ENCODE data around the gene NRARP. TPM values are rescaled to one million over a fixed set of nuclear protein-coding genes. Genes with fewer than 3 reads are reported as not detected.
"Not testable (repeated sequence)": the region's sequence is repeated elsewhere in the genome, so short reads cannot be mapped to it uniquely, and the experiment has no call there.

The NRARP gene
- total RNA-seq, 6 donors from 2014 or later, result 3.1 to 26.9 (median 9.5) TPM

- TF ChIP-seq POLR2A (IDR thresholded peaks at IDR 0.05) (no peak), POLR2AphosphoS5 (IDR thresholded peaks at IDR 0.05) (no peak), EP300 (IDR thresholded peaks at IDR 0.05) (no peak)
- TF ChIP-seq, protein P1, sequence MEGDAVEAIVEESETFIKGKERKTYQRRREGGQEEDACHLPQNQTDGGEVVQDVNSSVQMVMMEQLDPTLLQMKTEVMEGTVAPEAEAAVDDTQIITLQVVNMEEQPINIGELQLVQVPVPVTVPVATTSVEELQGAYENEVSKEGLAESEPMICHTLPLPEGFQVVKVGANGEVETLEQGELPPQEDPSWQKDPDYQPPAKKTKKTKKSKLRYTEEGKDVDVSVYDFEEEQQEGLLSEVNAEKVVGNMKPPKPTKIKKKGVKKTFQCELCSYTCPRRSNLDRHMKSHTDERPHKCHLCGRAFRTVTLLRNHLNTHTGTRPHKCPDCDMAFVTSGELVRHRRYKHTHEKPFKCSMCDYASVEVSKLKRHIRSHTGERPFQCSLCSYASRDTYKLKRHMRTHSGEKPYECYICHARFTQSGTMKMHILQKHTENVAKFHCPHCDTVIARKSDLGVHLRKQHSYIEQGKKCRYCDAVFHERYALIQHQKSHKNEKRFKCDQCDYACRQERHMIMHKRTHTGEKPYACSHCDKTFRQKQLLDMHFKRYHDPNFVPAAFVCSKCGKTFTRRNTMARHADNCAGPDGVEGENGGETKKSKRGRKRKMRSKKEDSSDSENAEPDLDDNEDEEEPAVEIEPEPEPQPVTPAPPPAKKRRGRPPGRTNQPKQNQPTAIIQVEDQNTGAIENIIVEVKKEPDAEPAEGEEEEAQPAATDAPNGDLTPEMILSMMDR (IDR thresholded peaks at IDR 0.05), result no peak
- H3K4me1 ChIP-seq, result peaks cover 0 to 2% (median 0%) of the 10 kb centered on the region in 4 donors
- H3K9me3 ChIP-seq, result peaks cover 0 to 7% (median 0%) of the 10 kb centered on the region in 4 donors
- H3K36me3 ChIP-seq, result peaks cover 0 to 7% (median 4%) of the 10 kb centered on the region in 4 donors
- no peaks in the 10 kb centered on the region for H3K27me3 ChIP-seq
- H3K27ac ChIP-seq, result no peak overlapping the region
- DNase-seq, result no peak
- no peak for ATAC-seq (ENCODE audit: low FRiP score in 2 of 2)
- no peak overlapping the region for H3K4me3 ChIP-seq
- WGBS, 2 donors, result 79 to 99% methylated on average over 6 to 7 of the region's 7 CpGs
Observed at GRCh38 chr9:137342482-137342881, 40.4 kb upstream of the NRARP start.

- H3K27me3 ChIP-seq, result no peaks in the 10 kb centered on the region
- no peak overlapping the region for H3K27ac ChIP-seq
- peaks cover 0 to 4% (median under 1%) of the 10 kb centered on the region in 4 donors for H3K9me3 ChIP-seq
- TF ChIP-seq POLR2AphosphoS5 (IDR thresholded peaks at IDR 0.05) (no peak), EP300 (IDR thresholded peaks at IDR 0.05) (no peak), POLR2A (IDR thresholded peaks at IDR 0.05) (no peak)
- TF ChIP-seq, protein P1 (IDR thresholded peaks at IDR 0.05), result no peak
- 61 to 83% methylated on average over 4 of the region's 6 CpGs for WGBS, 2 donors
- ATAC-seq (ENCODE audit: low FRiP score in 2 of 2) (no peak), DNase-seq (no peak)
- H3K4me1 ChIP-seq, result peaks cover 0 to 2% (median 0%) of the 10 kb centered on the region in 4 donors
- H3K4me3 ChIP-seq, result no peak overlapping the region
- H3K36me3 ChIP-seq, result no peaks in the 10 kb centered on the region
Observed at GRCh38 chr9:137341227-137341626, 39.2 kb upstream of the NRARP start.

- not testable (repeated sequence) for H3K36me3 ChIP-seq; H3K9me3 ChIP-seq; H3K4me1 ChIP-seq; DNase-seq; H3K27me3 ChIP-seq; H3K4me3 ChIP-seq; ATAC-seq (ENCODE audit: low FRiP score in 2 of 2); H3K27ac ChIP-seq
- WGBS, 2 donors, result 92 to 96% methylated on average over 12 of the region's 12 CpGs
Observed at GRCh38 chr9:137339908-137340462, 37.9 kb upstream of the NRARP start.

- WGBS, 2 donors, result 76 to 83% methylated on average over 7 of the region's 7 CpGs
- H3K9me3 ChIP-seq, result peaks cover 0 to 4% (median 1%) of the 10 kb centered on the region in 4 donors
Observed at GRCh38 chr9:137339045-137339907, 37.2 kb upstream of the NRARP start.

DNA sequence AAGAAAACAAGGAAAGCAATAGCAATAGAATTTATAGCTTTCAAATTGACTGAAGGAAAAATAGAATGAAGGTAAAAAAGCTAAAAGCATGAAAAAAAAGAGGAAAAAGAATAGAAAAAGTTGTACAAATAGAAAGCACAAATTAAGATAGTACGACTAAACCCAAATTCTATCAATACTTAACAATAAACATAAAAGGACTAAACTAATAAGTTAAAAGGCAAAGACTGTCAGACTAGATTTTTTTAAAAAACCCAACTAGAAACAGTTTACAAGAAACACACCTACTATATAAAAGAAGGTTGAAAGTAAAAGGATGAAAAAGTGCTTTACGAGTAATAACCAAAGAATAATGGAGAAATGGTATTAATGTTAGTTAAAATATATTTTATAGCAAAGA lies 34.7 kb upstream of the NRARP start:
- H3K27ac ChIP-seq, result no peak overlapping the region
- 94 to 95% methylated on average over 2 of the region's 2 CpGs for WGBS, 2 donors

More at GRCh38 chr9:137339045-137339907, 37.2 kb upstream of the NRARP start:
- no peak for DNase-seq
- no peak for ATAC-seq (ENCODE audit: low FRiP score in 2 of 2)
- Histone ChIP-seq H3K4me3 (no peak overlapping the region), H3K27ac (no peak overlapping the region), H3K27me3 (no peaks in the 10 kb centered on the region), H3K4me1 (peaks cover 0 to 2% (median 0%) of the 10 kb centered on the region in 4 donors), H3K36me3 (no peaks in the 10 kb centered on the region)
- TF ChIP-seq, protein P1 (IDR thresholded peaks at IDR 0.05), result no peak
- TF ChIP-seq POLR2A (IDR thresholded peaks at IDR 0.05) (no peak), POLR2AphosphoS5 (IDR thresholded peaks at IDR 0.05) (no peak), EP300 (IDR thresholded peaks at IDR 0.05) (no peak)

More for the DNA sequence above, 34.7 kb upstream of the NRARP start:
- ATAC-seq (ENCODE audit: low FRiP score in 2 of 2), result no peak
- H3K36me3 ChIP-seq, result no peaks in the 10 kb centered on the region
- H3K9me3 ChIP-seq, result peaks cover 0 to 4% (median 1%) of the 10 kb centered on the region in 4 donors
- no peaks in the 10 kb centered on the region for H3K27me3 ChIP-seq
- peaks cover 0 to 2% (median 0%) of the 10 kb centered on the region in 4 donors for H3K4me1 ChIP-seq
- no peak overlapping the region for H3K4me3 ChIP-seq
- no peak for DNase-seq
- TF ChIP-seq, protein P1 (IDR thresholded peaks at IDR 0.05), result no peak
- TF ChIP-seq POLR2A (IDR thresholded peaks at IDR 0.05) (no peak), EP300 (IDR thresholded peaks at IDR 0.05) (no peak), POLR2AphosphoS5 (IDR thresholded peaks at IDR 0.05) (no peak)

Data from upper lobe of left lung (tissue), 6 donors.